Ishikawa (cell line): ENCODE measurements around the gene SMIM28.

Source experiments
- CEBPB ChIP-seq: IDR thresholded peaks from 2 replicates; pipeline ENCODE4 v1.6.1; 2012
- ZBTB7A ChIP-seq: IDR thresholded peaks from 2 replicates; pipeline ENCODE4 v1.6.1; 2012; ENCODE audit warnings: low read depth

DNA sequence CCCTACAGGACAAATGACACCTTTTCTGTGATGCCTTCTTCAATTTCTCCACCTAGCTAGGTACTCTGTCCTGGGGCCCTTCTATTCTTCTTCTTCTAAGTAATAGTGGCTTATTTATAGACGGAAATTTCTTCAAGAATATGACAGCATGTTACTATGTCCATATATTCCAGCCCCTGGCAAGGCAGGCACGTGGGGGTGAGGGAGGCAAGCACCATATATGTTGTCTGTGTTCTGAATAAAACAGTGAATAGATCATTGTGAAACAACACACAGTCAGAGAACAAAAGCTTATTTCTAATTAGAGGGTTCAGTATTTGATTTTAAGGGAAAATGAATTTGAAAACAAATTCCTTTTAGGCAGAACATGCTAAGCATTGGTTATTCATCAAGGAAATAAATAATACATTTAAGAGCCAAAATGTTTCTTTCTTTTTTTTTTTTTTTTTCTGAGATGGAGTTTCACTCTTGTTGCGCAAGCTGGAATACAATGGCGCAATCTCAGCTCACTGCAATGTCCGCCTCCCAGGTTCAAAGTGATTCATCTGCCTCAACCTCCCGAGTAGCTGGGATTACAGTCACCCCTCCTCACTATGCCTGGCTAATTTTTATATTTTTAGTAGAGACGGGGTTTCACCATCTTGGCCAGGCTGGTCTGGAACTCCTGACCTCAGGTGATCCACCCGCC, 32.5 kb downstream of the SMIM28 start:
- peak; percentile 83 for TF ChIP-seq CEBPB
- no peak for TF ChIP-seq ZBTB7A
